SK-N-SH treated with all-trans-retinoic acid at 6 μM for 48 hours (cell line): ENCODE measurements around the gene CKM.
A peak's percentile ranks its signal among the peaks of the same experiment; 100 is the strongest.

Source experiments
- ATAC-seq: fragments of 200-7000 bp; cut with Tn5 transposase; 3 replicates; pipeline ENCODE4 v1.9.1; 2020; ENCODE audit warnings: mild to moderate bottlenecking, moderate library complexity
- ARNTL ChIP-seq: fragments of 450-650 bp; formaldehyde crosslinking; IDR thresholded peaks from 2 replicates; pipeline ENCODE4 v1.5.0; 2020; ENCODE audit warnings: low read depth, mild to moderate bottlenecking, moderate library complexity, borderline replicate concordance
- CSDC2 ChIP-seq: fragments of 250-450 bp; sonication (Bioruptor Pico); IDR thresholded peaks from 2 replicates; pipeline ENCODE4 v1.5.0; 2020; ENCODE audit warnings: mild to moderate bottlenecking, moderate library complexity
- ESRRG ChIP-seq: fragments of 250-450 bp; sonication (Bioruptor Pico); IDR thresholded peaks from 2 replicates; pipeline ENCODE4 v1.6.1; 2021; ENCODE audit warnings: mild to moderate bottlenecking
- GLIS3 ChIP-seq: fragments of 250-450 bp; sonication (Bioruptor Pico); IDR thresholded peaks from 2 replicates; pipeline ENCODE4 v1.5.0; 2020; ENCODE audit warnings: mild to moderate bottlenecking, moderate library complexity
- ISL1 ChIP-seq: fragments of 250-450 bp; sonication (Bioruptor Pico); IDR thresholded peaks from 2 replicates; pipeline ENCODE4 v2.1.2; 2022; ENCODE audit warnings: mild to moderate bottlenecking, moderate library complexity
- OSR1 ChIP-seq: fragments of 250-450 bp; sonication (Bioruptor Pico); IDR thresholded peaks from 2 replicates; pipeline ENCODE4 v1.8.0; 2022; ENCODE audit warnings: moderate library complexity, mild to moderate bottlenecking, inconsistent platforms
- PATZ1 ChIP-seq: fragments of 250-450 bp; sonication (Bioruptor Pico); IDR thresholded peaks from 2 replicates; pipeline ENCODE4 v1.8.0; 2020; ENCODE audit warnings: mild to moderate bottlenecking, moderate library complexity, borderline replicate concordance
- POU6F1 ChIP-seq: fragments of 250-450 bp; sonication (Bioruptor Pico); IDR thresholded peaks from 2 replicates; pipeline ENCODE4 v1.8.0; 2021; ENCODE audit warnings: low read depth, mild to moderate bottlenecking, moderate library complexity, borderline replicate concordance
- PPARA ChIP-seq: fragments of 250-450 bp; sonication (Bioruptor Pico); IDR thresholded peaks from 2 replicates; pipeline ENCODE4 v1.5.0; 2020; ENCODE audit warnings: mild to moderate bottlenecking, borderline replicate concordance
- RARB ChIP-seq: fragments of 250-450 bp; sonication (Bioruptor Pico); IDR thresholded peaks from 2 replicates; pipeline ENCODE4 v1.8.0; 2021; ENCODE audit warnings: mild to moderate bottlenecking, moderate library complexity
- SNAI2 ChIP-seq: fragments of 250-450 bp; sonication (Bioruptor Pico); IDR thresholded peaks from 2 replicates; pipeline ENCODE4 v1.5.0; 2020; ENCODE audit warnings: mild to moderate bottlenecking, moderate library complexity
- TCF4 ChIP-seq: fragments of 250-450 bp; sonication (Bioruptor Pico); IDR thresholded peaks from 2 replicates; pipeline ENCODE4 v1.8.0; 2021; ENCODE audit warnings: mild to moderate bottlenecking, moderate library complexity, borderline replicate concordance
- TOX ChIP-seq: fragments of 250-450 bp; sonication (Bioruptor Pico); IDR thresholded peaks from 2 replicates; pipeline ENCODE4 v1.8.0; 2021; ENCODE audit warnings: mild to moderate bottlenecking, moderate library complexity, borderline replicate concordance
- TSHZ2 ChIP-seq: fragments of 250-450 bp; sonication (Bioruptor Pico); IDR thresholded peaks from 2 replicates; pipeline ENCODE4 v1.5.0; 2020; ENCODE audit warnings: mild to moderate bottlenecking, moderate library complexity
- ZC3H10 ChIP-seq: fragments of 250-450 bp; sonication (Bioruptor Pico); IDR thresholded peaks from 2 replicates; pipeline ENCODE4 v1.5.1; 2021; ENCODE audit warnings: mild to moderate bottlenecking, moderate library complexity
- ZFP3 ChIP-seq: fragments of 250-450 bp; sonication (Bioruptor Pico); IDR thresholded peaks from 2 replicates; pipeline ENCODE4 v1.5.0; 2020; ENCODE audit warnings: mild to moderate bottlenecking, moderate library complexity
- ZFP30 ChIP-seq: fragments of 450-650 bp; formaldehyde crosslinking; IDR thresholded peaks from 2 replicates; pipeline ENCODE4 v1.5.0; 2022; ENCODE audit warnings: mild to moderate bottlenecking, moderate library complexity
- ZNF565 ChIP-seq: fragments of 450-650 bp; formaldehyde crosslinking; conservative IDR thresholded peaks from 2 replicates; pipeline ENCODE4 v1.5.0; 2020; ENCODE audit warnings: low read depth, mild to moderate bottlenecking, moderate library complexity
- ZNF8 ChIP-seq: fragments of 450-650 bp; formaldehyde crosslinking; IDR thresholded peaks from 2 replicates; pipeline ENCODE4 v1.5.0; 2020; ENCODE audit warnings: mild to moderate bottlenecking, moderate library complexity

The CKM gene

GRCh38 chr19:45331411-45331810 is 8.7 kb upstream of the CKM start:
- ATAC-seq: peak; percentile 24; the same call in 1 of the 3 replicates
- TF ChIP-seq TOX (CRISPR knock-in tag) (no peak), GLIS3 (CRISPR knock-in tag) (no peak), ISL1 (CRISPR knock-in tag) (no peak), ARNTL (CRISPR knock-in tag) (no peak), ZFP30 (no peak), ZNF8 (no peak), POU6F1 (CRISPR knock-in tag) (no peak), TCF4 (CRISPR knock-in tag) (no peak), PPARA (CRISPR knock-in tag) (no peak), OSR1 (no peak), ZC3H10 (CRISPR knock-in tag) (no peak), CSDC2 (CRISPR knock-in tag) (no peak), ZFP3 (CRISPR knock-in tag) (no peak)
- TF ChIP-seq, all 23 proteins: peak for 0

- no peak for ATAC-seq
- TF ChIP-seq OSR1: no peak
- TF ChIP-seq ESRRG (CRISPR knock-in tag): no peak
- no peak for TF ChIP-seq ISL1 (CRISPR knock-in tag)
- TF ChIP-seq ZFP3 (CRISPR knock-in tag): no peak
- no peak for TF ChIP-seq PATZ1 (CRISPR knock-in tag)
- no peak for TF ChIP-seq TSHZ2 (CRISPR knock-in tag)
- TF ChIP-seq ZC3H10 (CRISPR knock-in tag): no peak
- no peak for TF ChIP-seq TOX (CRISPR knock-in tag)
- TF ChIP-seq ZFP30: no peak
- TF ChIP-seq POU6F1 (CRISPR knock-in tag): no peak
- no peak for TF ChIP-seq TCF4 (CRISPR knock-in tag)
- no peak for TF ChIP-seq GLIS3 (CRISPR knock-in tag)
- no peak for TF ChIP-seq RARB (CRISPR knock-in tag)
- TF ChIP-seq ARNTL (CRISPR knock-in tag): no peak
These were observed 4.9 kb upstream of the CKM start for GRCh38 chr19:45327404-45328143.

GRCh38 chr19:45324349-45324907 is 1.8 kb upstream of the CKM start:
- no peak for ATAC-seq
- TF ChIP-seq POU6F1 (CRISPR knock-in tag): no peak
- TF ChIP-seq ZFP30: no peak
- no peak for TF ChIP-seq TOX (CRISPR knock-in tag)
- TF ChIP-seq SNAI2 (CRISPR knock-in tag): no peak
- TF ChIP-seq TSHZ2 (CRISPR knock-in tag): no peak
- TF ChIP-seq ZNF565 (CRISPR knock-in tag): no peak
- no peak for TF ChIP-seq ZNF8
- no peak for TF ChIP-seq PATZ1 (CRISPR knock-in tag)
- no peak for TF ChIP-seq ZFP3 (CRISPR knock-in tag)
